HepG2 (cell line): ENCODE results near the gene GIMAP8. TPM values are rescaled to one million over a fixed set of nuclear protein-coding genes. Genes with fewer than 3 reads are reported as not detected.

Source experiments
- ATAC-seq: fragments of 200-7000 bp; cut with Tn5 transposase; 3 replicates; pipeline ENCODE4 v1.9.1; 2020; ENCODE audit warnings: mild to moderate bottlenecking, moderate library complexity
- BruUV-seq: library from RNA; stranded (reverse); fragments of 400-500 nt; replicated peaks from 2 replicates; lab custom pipeline; 2021; lab: Mats Ljungman, UMichigan
- CTCF ChIA-PET: fragments of 300-600 bp; formaldehyde crosslinking; extraction: SDS; loops from one replicate; lab custom pipeline; 2021; ENCODE audit warnings: low total read pairs, inconsistent platforms, low intra/inter-chr PET ratio; lab: Yijun Ruan, JAX
- POLR2A ChIA-PET: fragments of 350-600 bp; sonication (Branson Sonifier 250); formaldehyde crosslinking; loops from one replicate; lab custom pipeline; 2020; ENCODE audit warnings: antibody characterized with exemption, inconsistent platforms; lab: Yijun Ruan, JAX
- DNase-seq: peaks from one replicate; pipeline ENCODE4 v3.0.0-alpha.2; 2015; ENCODE audit warnings: low spot score
- FAIRE-seq: peaks from 3 replicates; lab custom pipeline; 2011; peaks lifted over from hg19 to GRCh38; lab: Jason Lieb, UNC
- H2AFZ ChIP-seq: one replicate; pipeline ENCODE4 v1.6.1; 2011; ENCODE audit warnings: low read length, inconsistent platforms
- H3K27ac ChIP-seq: fragments of 300-600 bp; 3 replicates; pipeline ENCODE4 v1.8.0; 2011; ENCODE audit warnings: mixed run types, mild to moderate bottlenecking, mixed read lengths, low read length, inconsistent platforms; ENCODE audit not compliant: insufficient read depth; ENCODE audit errors: extremely low read length
- H3K27me3 ChIP-seq, 2 experiments: fragments of 200-600 bp in 1 of 2; 2 replicates in 1 of 2; 3 replicates in 1 of 2; pipeline versions ENCODE4 v1.6.0 to v1.8.0; 2011; ENCODE audit warnings: low read length in 2 of 2, mild to moderate bottlenecking in 2 of 2, moderate library complexity in 2 of 2, inconsistent platforms in 1 of 2; ENCODE audit not compliant: insufficient read depth in 2 of 2, control insufficient read depth in 1 of 2
- H3K36me3 ChIP-seq, 2 experiments: fragments of 200-600 bp in 1 of 2; replicated peaks in 1 of 2; 2 replicates in 1 of 2; 3 replicates in 1 of 2; pipeline versions ENCODE4 v1.5.1 to v1.8.0; 2011; ENCODE audit warnings: low read length in 2 of 2, inconsistent platforms in 1 of 2; ENCODE audit not compliant: insufficient read depth in 2 of 2, control insufficient read depth in 1 of 2
- H3K4me1 ChIP-seq: 2 replicates; pipeline ENCODE4 v1.5.1; 2012; ENCODE audit warnings: low read length, inconsistent platforms; ENCODE audit not compliant: insufficient read depth
- H3K4me2 ChIP-seq: 2 replicates; pipeline ENCODE4 v1.6.0; 2011; ENCODE audit warnings: low read depth, low read length, inconsistent platforms
- H3K4me3 ChIP-seq, 3 experiments: fragments of 200-600 bp in 1 of 3; sonication (generic), shearing (Covaris generic) in 1 of 3; replicated peaks in 1 of 3; 2 replicates each; pipeline ENCODE4 v1.5.1; 2011 to 2016; ENCODE audit warnings: low read length in 3 of 3, inconsistent platforms in 2 of 3, low read depth in 2 of 3, mild to moderate bottlenecking in 2 of 3, control low read depth in 1 of 3, mixed read lengths in 1 of 3; ENCODE audit not compliant: insufficient read depth in 1 of 3
- H3K79me2 ChIP-seq: one replicate; pipeline ENCODE4 v1.6.1; 2011; ENCODE audit warnings: low read length, inconsistent platforms; ENCODE audit not compliant: insufficient read depth
- H3K9ac ChIP-seq: 2 replicates; pipeline ENCODE4 v1.6.0; 2011; ENCODE audit warnings: mild to moderate bottlenecking, low read depth, low read length, inconsistent platforms; ENCODE audit not compliant: insufficient read depth
- H3K9me3 ChIP-seq: 2 replicates; pipeline ENCODE4 v1.5.1; 2012; ENCODE audit warnings: mild to moderate bottlenecking, low read length
- H4K20me1 ChIP-seq: 2 replicates; pipeline ENCODE4 v1.6.0; 2011; ENCODE audit warnings: inconsistent platforms, mild to moderate bottlenecking, low read length, moderate library complexity; ENCODE audit not compliant: insufficient read depth
- CENPT ChIP-seq: sonication (generic); formaldehyde crosslinking; IDR thresholded peaks from 2 replicates; pipeline ENCODE4 v1.8.0; 2022; ENCODE audit warnings: low read depth, mild to moderate bottlenecking, moderate library complexity, missing genetic modification reagents
- FOXC1 ChIP-seq: sonication (generic); formaldehyde crosslinking; IDR thresholded peaks from 2 replicates; pipeline ENCODE4 v1.8.0; 2022; ENCODE audit warnings: mild to moderate bottlenecking, missing genetic modification reagents, borderline replicate concordance
- PHF21A ChIP-seq: sonication (generic); formaldehyde crosslinking; IDR thresholded peaks from 2 replicates; pipeline ENCODE4 v1.5.0; 2020; ENCODE audit warnings: mild to moderate bottlenecking, missing genetic modification reagents
- ZNF160 ChIP-seq: sonication (generic); formaldehyde crosslinking; IDR thresholded peaks from 2 replicates; pipeline ENCODE4 v1.8.0; 2022; ENCODE audit warnings: mild to moderate bottlenecking, inconsistent platforms, missing genetic modification reagents
- ZNF543 ChIP-seq: sonication (generic); formaldehyde crosslinking; IDR thresholded peaks from 2 replicates; pipeline ENCODE4 v1.4.0; 2020; ENCODE audit warnings: mild to moderate bottlenecking, missing genetic modification reagents
- WGBS: methylation state at CpG from one replicate; pipeline ENCODE4 v1.1.6; 2017; ENCODE audit warnings: low lambda C conversion rate; 5-methylcytosine and 5-hydroxymethylcytosine counted together
- in situ Hi-C: cut with HindIII; loops from 2 replicates; pipeline ENCODE4 v1.10.0; 2017; ENCODE audit warnings: low pct_unique_long_range_greater_than_20kb; ENCODE audit not compliant: extremely low pct_ligation_motif_present
- intact Hi-C: fragments of 100-400 bp; cut with micrococcal nuclease; formaldehyde crosslinking; loops from one replicate; pipeline ENCODE4 v1.10.0; 2022; ENCODE audit not compliant: unreplicated experiment
- polyA plus RNA-seq, 8 experiments: library from polyadenylated mRNA; depleted of rRNA in 3 of 8; stranded (reverse) in 7 of 8; unstranded in 1 of 8; fragments of >200 nt; fragmentation: Illumina TruSeq in 4 of 8; extraction: Trizol in 4 of 8; gene quantifications; 2 replicates each; pipeline versions ENCODE4 v1.2.1 to v1.2.3, GENCODE V29; 2011 to 2016; ENCODE audit warnings: low read depth in 4 of 8, missing spikeins in 1 of 8, mixed read lengths in 1 of 8; ENCODE audit not compliant: insufficient read depth in 1 of 8
- total RNA-seq, 5 experiments: library from RNA; depleted of rRNA; stranded (reverse); fragments of >200 nt; fragmentation: Illumina TruSeq; extraction: Trizol; gene quantifications; 2 replicates each; pipeline ENCODE4 v1.2.3, GENCODE V29; 2016; ENCODE audit warnings: low read depth in 1 of 5
- TF ChIP-seq, protein P1 (sequence below): sonication (generic); formaldehyde crosslinking; conservative IDR thresholded peaks from 2 replicates; pipeline ENCODE4 v1.4.0; 2020; ENCODE audit warnings: missing genetic modification reagents
- TF ChIP-seq, protein P2 (sequence below): IDR thresholded peaks from 2 replicates; pipeline ENCODE4 v1.6.1; 2016; ENCODE audit warnings: control low read depth
- TF ChIP-seq, protein P3 (sequence below): sonication (generic); formaldehyde crosslinking; IDR thresholded peaks from 2 replicates; pipeline ENCODE4 v1.4.0; 2020; ENCODE audit warnings: mild to moderate bottlenecking, missing genetic modification reagents
- TF ChIP-seq, protein P4 (sequence below): sonication (generic); formaldehyde crosslinking; IDR thresholded peaks from 2 replicates; pipeline ENCODE4 v1.5.0; 2020; ENCODE audit warnings: mild to moderate bottlenecking, missing genetic modification reagents

GIMAP8 gene
- total and polyA plus RNA-seq, 2 of the 13 experiments (the other 11 are each of a cell fraction or from before 2014, with no cell fraction given): not detected

DNA sequence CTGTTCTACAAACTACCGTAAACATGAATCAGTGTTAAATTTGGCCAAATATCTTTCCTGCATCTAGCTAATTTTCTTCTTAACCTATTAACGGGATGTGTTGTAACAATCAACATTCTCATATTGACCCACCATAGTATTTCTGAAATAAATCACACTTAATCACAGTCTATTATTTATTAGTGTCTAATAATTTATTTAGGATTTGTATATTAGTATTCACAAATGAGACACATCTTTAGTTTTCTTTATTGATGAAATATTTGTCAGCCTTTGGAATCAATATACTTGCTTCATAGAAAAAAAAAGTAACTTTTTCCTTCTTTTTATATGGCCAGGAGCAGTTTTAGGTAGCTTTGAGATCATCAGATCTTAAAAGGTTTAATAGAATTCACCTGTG lies 68.9 kb downstream of the GIMAP8 start:
- POLR2A ChIA-PET: no interaction called here
- DNase-seq (no peak), ATAC-seq (no peak), FAIRE-seq (no peak)
- no peaks in the 10 kb centered on the region for H3K79me2 ChIP-seq
- intact Hi-C loops (no loop called here), in situ Hi-C loops (no loop called here)
- BruUV-seq: no TSS peak
- CTCF ChIA-PET: no interaction called here
- no peak overlapping the region for H3K4me2 ChIP-seq
- H3K9ac ChIP-seq: no peak overlapping the region
- no peaks in the 10 kb centered on the region for H3K4me1 ChIP-seq
- H3K27me3 ChIP-seq: peaks cover 0 to 11% of the 10 kb centered on the region in 2 experiments; a peak in 1 of 5 replicates
- no peaks in the 10 kb centered on the region for H3K9me3 ChIP-seq
- no peak overlapping the region for H3K27ac ChIP-seq
- H3K36me3 ChIP-seq: no peaks in the 10 kb centered on the region
- no peak overlapping the region for H3K4me3 ChIP-seq
- H4K20me1 ChIP-seq: no peaks in the 10 kb centered on the region
- 63% methylated on average over 2 of the region's 2 CpGs for whole genome bisulfite sequencing
- TF ChIP-seq, protein P1, sequence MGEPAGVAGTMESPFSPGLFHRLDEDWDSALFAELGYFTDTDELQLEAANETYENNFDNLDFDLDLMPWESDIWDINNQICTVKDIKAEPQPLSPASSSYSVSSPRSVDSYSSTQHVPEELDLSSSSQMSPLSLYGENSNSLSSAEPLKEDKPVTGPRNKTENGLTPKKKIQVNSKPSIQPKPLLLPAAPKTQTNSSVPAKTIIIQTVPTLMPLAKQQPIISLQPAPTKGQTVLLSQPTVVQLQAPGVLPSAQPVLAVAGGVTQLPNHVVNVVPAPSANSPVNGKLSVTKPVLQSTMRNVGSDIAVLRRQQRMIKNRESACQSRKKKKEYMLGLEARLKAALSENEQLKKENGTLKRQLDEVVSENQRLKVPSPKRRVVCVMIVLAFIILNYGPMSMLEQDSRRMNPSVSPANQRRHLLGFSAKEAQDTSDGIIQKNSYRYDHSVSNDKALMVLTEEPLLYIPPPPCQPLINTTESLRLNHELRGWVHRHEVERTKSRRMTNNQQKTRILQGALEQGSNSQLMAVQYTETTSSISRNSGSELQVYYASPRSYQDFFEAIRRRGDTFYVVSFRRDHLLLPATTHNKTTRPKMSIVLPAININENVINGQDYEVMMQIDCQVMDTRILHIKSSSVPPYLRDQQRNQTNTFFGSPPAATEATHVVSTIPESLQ (CRISPR knock-in tag): no peak
- TF ChIP-seq, protein P2, sequence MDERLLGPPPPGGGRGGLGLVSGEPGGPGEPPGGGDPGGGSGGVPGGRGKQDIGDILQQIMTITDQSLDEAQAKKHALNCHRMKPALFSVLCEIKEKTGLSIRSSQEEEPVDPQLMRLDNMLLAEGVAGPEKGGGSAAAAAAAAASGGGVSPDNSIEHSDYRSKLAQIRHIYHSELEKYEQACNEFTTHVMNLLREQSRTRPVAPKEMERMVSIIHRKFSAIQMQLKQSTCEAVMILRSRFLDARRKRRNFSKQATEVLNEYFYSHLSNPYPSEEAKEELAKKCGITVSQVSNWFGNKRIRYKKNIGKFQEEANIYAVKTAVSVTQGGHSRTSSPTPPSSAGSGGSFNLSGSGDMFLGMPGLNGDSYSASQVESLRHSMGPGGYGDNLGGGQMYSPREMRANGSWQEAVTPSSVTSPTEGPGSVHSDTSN (CRISPR knock-in tag): no peak
- TF ChIP-seq, protein P3, sequence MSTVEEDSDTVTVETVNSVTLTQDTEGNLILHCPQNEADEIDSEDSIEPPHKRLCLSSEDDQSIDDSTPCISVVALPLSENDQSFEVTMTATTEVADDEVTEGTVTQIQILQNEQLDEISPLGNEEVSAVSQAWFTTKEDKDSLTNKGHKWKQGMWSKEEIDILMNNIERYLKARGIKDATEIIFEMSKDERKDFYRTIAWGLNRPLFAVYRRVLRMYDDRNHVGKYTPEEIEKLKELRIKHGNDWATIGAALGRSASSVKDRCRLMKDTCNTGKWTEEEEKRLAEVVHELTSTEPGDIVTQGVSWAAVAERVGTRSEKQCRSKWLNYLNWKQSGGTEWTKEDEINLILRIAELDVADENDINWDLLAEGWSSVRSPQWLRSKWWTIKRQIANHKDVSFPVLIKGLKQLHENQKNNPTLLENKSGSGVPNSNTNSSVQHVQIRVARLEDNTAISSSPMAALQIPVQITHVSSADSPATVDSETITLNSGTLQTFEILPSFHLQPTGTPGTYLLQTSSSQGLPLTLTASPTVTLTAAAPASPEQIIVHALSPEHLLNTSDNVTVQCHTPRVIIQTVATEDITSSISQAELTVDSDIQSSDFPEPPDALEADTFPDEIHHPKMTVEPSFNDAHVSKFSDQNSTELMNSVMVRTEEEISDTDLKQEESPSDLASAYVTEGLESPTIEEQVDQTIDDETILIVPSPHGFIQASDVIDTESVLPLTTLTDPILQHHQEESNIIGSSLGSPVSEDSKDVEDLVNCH (CRISPR knock-in tag): no peak
- TF ChIP-seq, protein P4, sequence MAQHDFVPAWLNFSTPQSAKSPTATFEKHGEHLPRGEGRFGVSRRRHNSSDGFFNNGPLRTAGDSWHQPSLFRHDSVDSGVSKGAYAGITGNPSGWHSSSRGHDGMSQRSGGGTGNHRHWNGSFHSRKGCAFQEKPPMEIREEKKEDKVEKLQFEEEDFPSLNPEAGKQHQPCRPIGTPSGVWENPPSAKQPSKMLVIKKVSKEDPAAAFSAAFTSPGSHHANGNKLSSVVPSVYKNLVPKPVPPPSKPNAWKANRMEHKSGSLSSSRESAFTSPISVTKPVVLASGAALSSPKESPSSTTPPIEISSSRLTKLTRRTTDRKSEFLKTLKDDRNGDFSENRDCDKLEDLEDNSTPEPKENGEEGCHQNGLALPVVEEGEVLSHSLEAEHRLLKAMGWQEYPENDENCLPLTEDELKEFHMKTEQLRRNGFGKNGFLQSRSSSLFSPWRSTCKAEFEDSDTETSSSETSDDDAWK: no peak
- TF ChIP-seq PHF21A (CRISPR knock-in tag) (no peak), ZNF160 (no peak), CENPT (CRISPR knock-in tag) (no peak), FOXC1 (CRISPR knock-in tag) (no peak), ZNF543 (CRISPR knock-in tag) (no peak)
- H2AFZ ChIP-seq: no peak overlapping the region
